HL-60 (cell line): Measurements from ENCODE around the gene FN1.

ENCODE experiments used
- DNase-seq, 2 experiments: peaks; one replicate each; pipeline ENCODE4 v3.0.0-alpha.2; 2010 to 2020; ENCODE audit warnings: low read depth in 1 of 2, low spot score in 1 of 2
- H3K27ac ChIP-seq: fragments of 250-450 bp; sonication (Bioruptor Pico); replicated peaks from 2 replicates; pipeline ENCODE4 v1.5.1; 2020; ENCODE audit warnings: mild to moderate bottlenecking, moderate library complexity
- H3K27me3 ChIP-seq: fragments of 250-450 bp; sonication (Bioruptor Pico); 2 replicates; pipeline ENCODE4 v1.5.1; 2021; ENCODE audit warnings: mild to moderate bottlenecking, moderate library complexity; ENCODE audit not compliant: insufficient read depth, poor library complexity, severe bottlenecking
- H3K4me3 ChIP-seq: replicated peaks from 2 replicates; pipeline ENCODE4 v1.5.1; 2011; ENCODE audit warnings: mild to moderate bottlenecking, control low read depth, low read length; ENCODE audit not compliant: insufficient read depth
- CTCF ChIP-seq: IDR thresholded peaks from one replicate; pipeline ENCODE4 v1.5.1; 2011; ENCODE audit warnings: low read length, control low read depth, inconsistent platforms; ENCODE audit not compliant: insufficient read depth
- GABPA ChIP-seq: IDR thresholded peaks from 2 replicates; pipeline ENCODE4 v1.6.1; 2012; ENCODE audit warnings: low read depth
- POLR2AphosphoS5 ChIP-seq: IDR thresholded peaks from 2 replicates; pipeline ENCODE4 v1.6.1; 2012; ENCODE audit warnings: low read depth
- REST ChIP-seq: IDR thresholded peaks from 2 replicates; pipeline ENCODE4 v1.6.1; 2012; ENCODE audit warnings: low read depth; ENCODE audit not compliant: insufficient replicate concordance
- SPI1 ChIP-seq: IDR thresholded peaks from 2 replicates; pipeline ENCODE4 v1.6.1; 2012; ENCODE audit warnings: low read depth, mild to moderate bottlenecking, borderline replicate concordance
- long read RNA-seq: library from polyadenylated mRNA; unstranded; transcript quantifications from one replicate; pipeline ENCODE4 v2.0.0, GENCODE V29; 2020

Gene FN1
- long read RNA-seq = 0 reads

GRCh38 chr2:215435870-215436704 lies at the start of gene FN1:
Gene FN1 (minus strand): TSS chr2:215436068. CDS start chr2:215435802, 266 bp downstream.
- Histone ChIP-seq H3K27ac (no peak within 1 kb of the TSS), H3K27me3 (peaks cover 47% of the 10 kb centered on the region), H3K4me3 (peak within 1 kb of the TSS; percentile 57)
- DNase-seq = no peak
- TF ChIP-seq SPI1 (no peak), POLR2AphosphoS5 (no peak), REST (no peak), CTCF (no peak), GABPA (no peak)

GRCh38 chr2:215485032-215485431 lies 49.2 kb upstream of the FN1 start:
- H3K27ac ChIP-seq = no peak overlapping the region
- TF ChIP-seq POLR2AphosphoS5 (no peak), GABPA (no peak), CTCF (no peak), REST (no peak), SPI1 (no peak)
- no peak overlapping the region for H3K4me3 ChIP-seq
- peaks cover 5% of the 10 kb centered on the region for H3K27me3 ChIP-seq
- no peak for DNase-seq

- DNase-seq = no peak
- no peak for TF ChIP-seq POLR2AphosphoS5
- TF ChIP-seq REST = no peak
- TF ChIP-seq SPI1 = no peak
- no peak for TF ChIP-seq CTCF
- no peak for TF ChIP-seq GABPA
Measured at GRCh38 chr2:215484570-215484969, 48.7 kb upstream of the FN1 start.

More at GRCh38 chr2:215484570-215484969, 48.7 kb upstream of the FN1 start:
- Histone ChIP-seq H3K27ac (no peak overlapping the region), H3K27me3 (peaks cover 5% of the 10 kb centered on the region), H3K4me3 (no peak overlapping the region)
